Bone marrow (tissue), 2 donors: ENCODE measurements around the gene CHL1.

Experiments
- DNase-seq, 2 donors: peaks; one replicate each; lab custom pipeline; 2025; lab: John Stamatoyannopoulos, UW

CHL1 gene

GRCh38 chr3:399647-400046 lies 203.1 kb downstream of the CHL1 start:
- no peak for DNase-seq

- no peak for DNase-seq
These were observed 207.3 kb downstream of the CHL1 start for GRCh38 chr3:403826-404225.

GRCh38 chr3:409011-409410 lies 212.4 kb downstream of the CHL1 start:
- no peak for DNase-seq

GRCh38 chr3:411226-411625 lies 214.7 kb downstream of the CHL1 start:
- no peak for DNase-seq

- DNase-seq = no peak
These were observed 217.5 kb downstream of the CHL1 start for GRCh38 chr3:414063-414462.

GRCh38 chr3:418239-418929 lies 221.8 kb downstream of the CHL1 start:
- no peak for DNase-seq

GRCh38 chr3:420584-420983 lies 224.0 kb downstream of the CHL1 start:
- no peak for DNase-seq

GRCh38 chr3:425079-425478 lies 228.5 kb downstream of the CHL1 start:
- no peak for DNase-seq

- no peak for DNase-seq
These were observed 229.5 kb downstream of the CHL1 start for GRCh38 chr3:426072-426471.

- DNase-seq = no peak
These were observed 230.6 kb downstream of the CHL1 start for GRCh38 chr3:427128-427527.

- DNase-seq = no peak
These were observed 233.6 kb downstream of the CHL1 start for GRCh38 chr3:430186-430585.

GRCh38 chr3:435161-435560 lies 238.6 kb downstream of the CHL1 start:
- no peak for DNase-seq

- DNase-seq = no peak
These were observed 239.5 kb downstream of the CHL1 start for GRCh38 chr3:436053-436452.

GRCh38 chr3:440826-441225 lies 244.3 kb downstream of the CHL1 start:
- no peak for DNase-seq

- DNase-seq = no peak
These were observed 249.4 kb downstream of the CHL1 start for GRCh38 chr3:445960-446359.

- no peak for DNase-seq
These were observed 251.1 kb downstream of the CHL1 start for GRCh38 chr3:447671-448070.

- no peak for DNase-seq
These were observed 253.1 kb downstream of the CHL1 start for GRCh38 chr3:449711-450110.

GRCh38 chr3:452221-452620 lies 255.7 kb downstream of the CHL1 start:
- no peak for DNase-seq

- DNase-seq = no peak
These were observed 256.5 kb downstream of the CHL1 start for GRCh38 chr3:453106-453505.

GRCh38 chr3:454986-455385 lies 258.4 kb downstream of the CHL1 start:
- DNase-seq = no peak

GRCh38 chr3:458124-458523 lies 261.6 kb downstream of the CHL1 start:
- DNase-seq = no peak

GRCh38 chr3:458653-459310 lies 262.2 kb downstream of the CHL1 start:
- no peak for DNase-seq
